ENCODE data around the gene TBC1D22A. TPM values are rescaled to one million over a fixed set of nuclear protein-coding genes. Genes with fewer than 3 reads are reported as not detected.

TBC1D22A gene
- total RNA-seq, 1 donor from 2014 or later, result 14.3 TPM

- TF ChIP-seq CTCF (conservative IDR thresholded peaks at IDR 0.05), result no peak
- H3K27me3 Mint-ChIP-seq (ENCODE audit: low read depth), result peaks cover 9% of the 10 kb centered on the region
Measured at GRCh38 chr22:47095395-47096122, 333.1 kb downstream of the TBC1D22A start.

GRCh38 chr22:47098121-47098520 is 335.7 kb downstream of the TBC1D22A start:
- no peak overlapping the region for H3K27ac Mint-ChIP-seq (ENCODE audit: unreplicated experiment)
- peaks cover 10% of the 10 kb centered on the region for H3K4me1 Mint-ChIP-seq
- H3K36me3 Mint-ChIP-seq (ENCODE audit: low read depth), result peaks cover 20% of the 10 kb centered on the region
- H3K27me3 Mint-ChIP-seq (ENCODE audit: low read depth), result no peaks in the 10 kb centered on the region
- no peak overlapping the region for H3K4me3 Mint-ChIP-seq
- DNase-seq (ENCODE audit: low read depth, low spot score), result no peak
- TF ChIP-seq CTCF (conservative IDR thresholded peaks at IDR 0.05), result no peak
- peaks cover 3% of the 10 kb centered on the region for H3K9me3 Mint-ChIP-seq

More at GRCh38 chr22:47095395-47096122, 333.1 kb downstream of the TBC1D22A start:
- peaks cover 31% of the 10 kb centered on the region for H3K36me3 Mint-ChIP-seq (ENCODE audit: low read depth)
- H3K4me3 Mint-ChIP-seq, result no peak overlapping the region
- no peak overlapping the region for H3K27ac Mint-ChIP-seq (ENCODE audit: unreplicated experiment)
- DNase-seq (ENCODE audit: low read depth, low spot score), result no peak
- peaks cover 25% of the 10 kb centered on the region for H3K4me1 Mint-ChIP-seq
- H3K9me3 Mint-ChIP-seq, result peaks cover 6% of the 10 kb centered on the region

GRCh38 chr22:47098554-47098953 is 336.1 kb downstream of the TBC1D22A start:
- peaks cover 20% of the 10 kb centered on the region for H3K36me3 Mint-ChIP-seq (ENCODE audit: low read depth)
- no peak overlapping the region for H3K27ac Mint-ChIP-seq (ENCODE audit: unreplicated experiment)
- H3K27me3 Mint-ChIP-seq (ENCODE audit: low read depth), result no peaks in the 10 kb centered on the region
- no peak for TF ChIP-seq CTCF (conservative IDR thresholded peaks at IDR 0.05)
- H3K9me3 Mint-ChIP-seq, result peaks cover 3% of the 10 kb centered on the region
- no peak for DNase-seq (ENCODE audit: low read depth, low spot score)
- H3K4me1 Mint-ChIP-seq, result peaks cover 11% of the 10 kb centered on the region
- no peak overlapping the region for H3K4me3 Mint-ChIP-seq

- Mint-ChIP-seq H3K27me3 (ENCODE audit: low read depth) (no peaks in the 10 kb centered on the region), H3K9me3 (peaks cover 3% of the 10 kb centered on the region), H3K4me3 (no peak overlapping the region), H3K27ac (ENCODE audit: unreplicated experiment) (no peak overlapping the region), H3K36me3 (ENCODE audit: low read depth) (peaks cover 7% of the 10 kb centered on the region), H3K4me1 (peaks cover 16% of the 10 kb centered on the region)
- no peak for TF ChIP-seq CTCF (conservative IDR thresholded peaks at IDR 0.05)
- DNase-seq (ENCODE audit: low read depth, low spot score), result no peak
Measured at GRCh38 chr22:47100019-47100418, 337.6 kb downstream of the TBC1D22A start.

GRCh38 chr22:47100646-47101200 is 338.3 kb downstream of the TBC1D22A start:
- H3K9me3 Mint-ChIP-seq, result peaks cover 3% of the 10 kb centered on the region
- H3K27ac Mint-ChIP-seq (ENCODE audit: unreplicated experiment), result no peak overlapping the region
- H3K27me3 Mint-ChIP-seq (ENCODE audit: low read depth), result no peaks in the 10 kb centered on the region
- H3K4me1 Mint-ChIP-seq, result peaks cover 16% of the 10 kb centered on the region
- DNase-seq (ENCODE audit: low read depth, low spot score), result no peak
- TF ChIP-seq CTCF (conservative IDR thresholded peaks at IDR 0.05), result no peak
- no peak overlapping the region for H3K4me3 Mint-ChIP-seq
- H3K36me3 Mint-ChIP-seq (ENCODE audit: low read depth), result peaks cover 7% of the 10 kb centered on the region

Measured in neural crest cell (in vitro differentiated cells).